Fibroblast of lung (primary cell): ENCODE measurements around the gene LAMB1. TPM values are rescaled to one million over a fixed set of nuclear protein-coding genes. Genes with fewer than 3 reads are reported as not detected.

Source experiments
- DNase-seq, 2 donors: peaks; one replicate each; pipeline versions ENCODE4 v3.0.0 to v3.0.0-alpha.2; 2010; ENCODE audit warnings: low read depth in 2 of 2
- H2AFZ ChIP-seq: 2 replicates; pipeline ENCODE4 v1.5.1; 2012; ENCODE audit warnings: low read length, control low read depth, inconsistent platforms
- H3K27ac ChIP-seq: 2 replicates; pipeline ENCODE4 v1.5.1; 2011; ENCODE audit warnings: low read length, control low read depth; ENCODE audit not compliant: insufficient read depth
- H3K27me3 ChIP-seq: 2 replicates; pipeline ENCODE4 v1.5.1; 2011; ENCODE audit warnings: mild to moderate bottlenecking, low read length; ENCODE audit not compliant: control insufficient read depth, insufficient read depth
- H3K36me3 ChIP-seq: 2 replicates; pipeline ENCODE4 v1.5.1; 2011; ENCODE audit warnings: low read length; ENCODE audit not compliant: control insufficient read depth, insufficient read depth
- H3K4me1 ChIP-seq: 2 replicates; pipeline ENCODE4 v1.5.1; 2011; ENCODE audit warnings: low read length; ENCODE audit not compliant: control insufficient read depth, insufficient read depth; ENCODE audit errors: extremely low read depth
- H3K4me2 ChIP-seq: 2 replicates; pipeline ENCODE4 v1.5.1; 2011; ENCODE audit warnings: low read length, control low read depth; ENCODE audit not compliant: insufficient read depth; ENCODE audit errors: extremely low read depth
- H3K4me3 ChIP-seq, 4 experiments: fragments of 200-600 bp in 1 of 4; sonication (generic) in 1 of 4; replicated peaks in 1 of 4; 2 replicates each; pipeline ENCODE4 v1.5.1; 2011 to 2016; ENCODE audit warnings: low read length in 4 of 4, low read depth in 3 of 4, mild to moderate bottlenecking in 3 of 4, control low read depth in 2 of 4, inconsistent platforms in 1 of 4, mixed read lengths in 1 of 4; ENCODE audit not compliant: insufficient read depth in 1 of 4; ENCODE audit errors: control extremely low read depth in 1 of 4
- H3K79me2 ChIP-seq: 2 replicates; pipeline ENCODE4 v1.5.1; 2012; ENCODE audit warnings: mild to moderate bottlenecking, low read length, inconsistent platforms; ENCODE audit not compliant: control insufficient read depth, insufficient read depth
- H3K9ac ChIP-seq: 2 replicates; pipeline ENCODE4 v1.5.1; 2011; ENCODE audit warnings: mild to moderate bottlenecking, low read length, control low read depth; ENCODE audit not compliant: insufficient read depth
- H3K9me3 ChIP-seq: 2 replicates; pipeline ENCODE4 v1.5.1; 2012; ENCODE audit warnings: low read depth, low read length; ENCODE audit not compliant: control insufficient read depth, insufficient read depth
- H4K20me1 ChIP-seq: 2 replicates; pipeline ENCODE4 v1.5.1; 2011; ENCODE audit warnings: low read length; ENCODE audit not compliant: control insufficient read depth, insufficient read depth; ENCODE audit errors: extremely low read depth
- EZH2 ChIP-seq: IDR thresholded peaks from 2 replicates; pipeline ENCODE4 v1.5.1; 2012; ENCODE audit warnings: low read length, control low read depth, mild to moderate bottlenecking; ENCODE audit errors: missing control alignments
- polyA plus RNA-seq, 2 donors: library from polyadenylated mRNA; depleted of rRNA in 1 of 2; stranded (reverse) in 1 of 2; unstranded in 1 of 2; fragments of >200 nt; gene quantifications; 2 replicates each; pipeline ENCODE4 v1.2.1, GENCODE V29; 2011 to 2012; ENCODE audit warnings: missing spikeins in 1 of 2
- total RNA-seq: library from RNA; depleted of rRNA; stranded (reverse); fragments of >200 nt; gene quantifications from 2 replicates; pipeline ENCODE4 v1.2.1, GENCODE V29; 2014
- TF ChIP-seq, protein P1 (sequence below), 2 donors: IDR thresholded peaks in 1 of 2; conservative IDR thresholded peaks in 1 of 2; 1 replicate in 1 of 2; 2 replicates in 1 of 2; pipeline ENCODE4 v1.5.1; 2011 to 2012; ENCODE audit warnings: low read length in 2 of 2, control low read depth in 1 of 2, inconsistent platforms in 1 of 2, low read depth in 1 of 2, mild to moderate bottlenecking in 1 of 2

The LAMB1 gene
- total and polyA plus RNA-seq, 2 donors (not counting 1 experiment from before 2014, with no cell fraction given): 428 to 516 TPM

DNA sequence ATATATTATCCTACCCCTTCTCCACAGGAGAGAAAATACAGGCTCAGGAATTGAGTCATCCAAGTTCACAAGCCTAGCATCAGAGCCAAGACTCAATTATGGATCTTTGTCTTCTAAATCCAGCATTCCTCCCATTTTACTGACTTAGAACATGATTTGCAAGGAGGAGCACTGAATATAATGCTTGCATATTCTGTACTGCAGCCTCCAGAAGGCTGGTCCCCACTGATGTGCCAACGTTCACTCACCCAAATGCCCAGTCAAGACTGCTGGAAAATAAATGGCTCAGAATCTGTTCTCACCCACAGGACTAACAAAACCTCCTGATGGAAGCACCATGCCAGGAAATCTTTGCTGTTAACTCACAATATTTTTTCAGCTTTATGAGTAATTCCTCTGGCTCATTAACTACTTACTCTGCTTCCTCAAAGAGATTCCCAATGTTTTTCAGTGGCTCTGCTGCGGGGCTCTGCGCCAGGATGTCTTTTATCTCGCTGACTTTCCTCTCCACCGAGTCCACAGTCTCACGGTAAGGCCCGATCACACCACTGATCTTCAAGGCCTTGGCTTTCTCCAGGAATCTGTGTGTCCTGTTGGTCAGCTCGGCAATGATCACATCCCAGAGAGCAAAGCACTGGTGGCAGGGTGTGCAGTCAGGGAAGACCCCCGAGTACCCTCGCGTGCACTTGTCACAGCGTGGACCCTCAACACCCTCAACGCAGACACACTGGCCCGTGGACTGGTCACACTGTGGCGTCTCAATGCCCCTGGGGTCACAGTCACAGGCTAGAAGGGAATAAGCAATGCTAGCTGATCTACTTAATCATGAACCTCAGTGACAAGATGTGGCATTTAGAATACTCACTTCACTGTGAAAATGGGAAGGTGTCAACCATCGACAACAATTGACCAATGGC lies 63.1 kb downstream of the LAMB1 start:
- no peak overlapping the region for H2AFZ ChIP-seq
- no peaks in the 10 kb centered on the region for H3K79me2 ChIP-seq
- H3K4me3 ChIP-seq: no peak overlapping the region
- no peak overlapping the region for H3K9ac ChIP-seq
- no peaks in the 10 kb centered on the region for H4K20me1 ChIP-seq
- H3K4me1 ChIP-seq: peaks cover 29% of the 10 kb centered on the region
- no peaks in the 10 kb centered on the region for H3K9me3 ChIP-seq
- no peaks in the 10 kb centered on the region for H3K27me3 ChIP-seq
- peaks cover 16% of the 10 kb centered on the region for H3K36me3 ChIP-seq
- H3K4me2 ChIP-seq: no peak overlapping the region
- peak; percentile 79 to 95 for DNase-seq
- H3K27ac ChIP-seq: peak overlapping the region; percentile 68
- TF ChIP-seq, protein P1, sequence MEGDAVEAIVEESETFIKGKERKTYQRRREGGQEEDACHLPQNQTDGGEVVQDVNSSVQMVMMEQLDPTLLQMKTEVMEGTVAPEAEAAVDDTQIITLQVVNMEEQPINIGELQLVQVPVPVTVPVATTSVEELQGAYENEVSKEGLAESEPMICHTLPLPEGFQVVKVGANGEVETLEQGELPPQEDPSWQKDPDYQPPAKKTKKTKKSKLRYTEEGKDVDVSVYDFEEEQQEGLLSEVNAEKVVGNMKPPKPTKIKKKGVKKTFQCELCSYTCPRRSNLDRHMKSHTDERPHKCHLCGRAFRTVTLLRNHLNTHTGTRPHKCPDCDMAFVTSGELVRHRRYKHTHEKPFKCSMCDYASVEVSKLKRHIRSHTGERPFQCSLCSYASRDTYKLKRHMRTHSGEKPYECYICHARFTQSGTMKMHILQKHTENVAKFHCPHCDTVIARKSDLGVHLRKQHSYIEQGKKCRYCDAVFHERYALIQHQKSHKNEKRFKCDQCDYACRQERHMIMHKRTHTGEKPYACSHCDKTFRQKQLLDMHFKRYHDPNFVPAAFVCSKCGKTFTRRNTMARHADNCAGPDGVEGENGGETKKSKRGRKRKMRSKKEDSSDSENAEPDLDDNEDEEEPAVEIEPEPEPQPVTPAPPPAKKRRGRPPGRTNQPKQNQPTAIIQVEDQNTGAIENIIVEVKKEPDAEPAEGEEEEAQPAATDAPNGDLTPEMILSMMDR (conservative IDR thresholded peaks at IDR 0.05 in 1 of 2, IDR thresholded peaks at IDR 0.05 in 1 of 2; ENCODE audit: low read depth in 1 of 2, low read length in 2 of 2): no peak
- TF ChIP-seq EZH2: no peak

DNA sequence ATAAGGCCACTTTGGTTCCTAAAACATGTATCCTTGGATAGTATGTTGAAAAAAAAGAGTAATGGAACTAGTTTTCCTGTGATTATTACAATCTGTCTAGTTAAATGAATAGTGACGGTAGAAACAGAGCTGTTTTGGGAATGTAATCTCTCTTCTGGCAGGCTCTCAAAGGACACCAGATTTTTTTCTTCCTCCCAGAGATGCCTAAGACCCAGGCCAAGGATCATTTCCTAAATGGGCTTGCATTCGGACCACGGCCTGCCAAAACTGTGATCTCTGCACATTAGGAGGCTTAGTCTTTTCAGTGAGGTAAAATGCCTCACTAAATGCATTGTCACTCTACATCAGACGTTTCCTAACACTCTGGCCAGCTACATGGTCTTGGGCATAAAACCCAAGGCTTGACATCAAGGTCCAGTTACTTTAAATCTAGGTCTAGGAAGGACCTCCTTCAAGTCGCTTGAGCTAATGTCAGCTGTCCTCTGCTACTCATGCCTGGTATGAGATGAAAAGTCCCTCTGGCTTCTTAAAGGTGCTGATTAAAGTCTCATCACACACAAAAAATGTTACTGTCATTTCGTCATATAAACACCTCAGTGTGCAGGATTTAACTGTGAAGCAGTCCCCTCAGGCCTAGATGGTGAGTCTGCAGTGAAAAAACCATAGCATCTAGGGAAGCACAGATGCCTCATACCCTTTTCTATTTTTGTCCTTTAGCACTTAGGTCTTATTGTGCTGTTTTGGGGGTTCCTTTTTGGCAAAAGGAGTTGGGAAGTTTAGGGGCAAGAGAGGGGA lies 64.3 kb downstream of the LAMB1 start:
- H3K9me3 ChIP-seq: no peaks in the 10 kb centered on the region
- H3K36me3 ChIP-seq: peaks cover 10% of the 10 kb centered on the region
- H3K27me3 ChIP-seq: no peaks in the 10 kb centered on the region
- TF ChIP-seq EZH2: no peak
- TF ChIP-seq, protein P1 (conservative IDR thresholded peaks at IDR 0.05 in 1 of 2, IDR thresholded peaks at IDR 0.05 in 1 of 2; ENCODE audit: low read depth in 1 of 2, low read length in 2 of 2): no peak
- H3K27ac ChIP-seq: peak overlapping the region; percentile 68
- H4K20me1 ChIP-seq: no peaks in the 10 kb centered on the region
- peak overlapping the region; percentile 33 for H3K4me2 ChIP-seq
- H3K9ac ChIP-seq: no peak overlapping the region
- no peak overlapping the region for H3K4me3 ChIP-seq
- no peaks in the 10 kb centered on the region for H3K79me2 ChIP-seq
- peaks cover 29% of the 10 kb centered on the region for H3K4me1 ChIP-seq
- H2AFZ ChIP-seq: no peak overlapping the region
- peak; percentile 57 to 58 for DNase-seq

DNA sequence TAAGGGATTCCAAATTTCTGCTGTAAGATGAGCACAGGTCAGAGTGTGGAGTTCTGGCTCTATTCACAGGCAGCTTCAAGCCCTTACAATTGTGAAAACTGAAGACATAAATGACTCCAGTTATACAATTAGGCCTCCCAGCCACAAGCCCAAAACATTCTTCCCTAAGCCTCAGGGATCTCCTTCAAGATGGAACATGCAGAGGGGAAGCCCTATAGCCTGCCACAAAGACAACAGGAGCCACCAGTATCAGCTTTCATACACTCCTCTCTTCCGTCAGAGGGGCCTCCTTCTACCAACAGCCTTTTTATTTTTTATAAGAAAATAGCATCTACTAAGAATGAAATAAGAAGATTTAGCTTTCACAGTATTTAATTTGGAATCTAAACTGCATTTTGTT lies 65.4 kb downstream of the LAMB1 start:
- no peak for DNase-seq
- no peaks in the 10 kb centered on the region for H3K79me2 ChIP-seq
- H3K9me3 ChIP-seq: no peaks in the 10 kb centered on the region
- H3K9ac ChIP-seq: no peak overlapping the region
- H2AFZ ChIP-seq: no peak overlapping the region
- H3K4me1 ChIP-seq: peaks cover 29% of the 10 kb centered on the region
- H3K27me3 ChIP-seq: no peaks in the 10 kb centered on the region
- H4K20me1 ChIP-seq: no peaks in the 10 kb centered on the region
- TF ChIP-seq, protein P1 (conservative IDR thresholded peaks at IDR 0.05 in 1 of 2, IDR thresholded peaks at IDR 0.05 in 1 of 2; ENCODE audit: low read depth in 1 of 2, low read length in 2 of 2): no peak
- TF ChIP-seq EZH2: no peak
- H3K4me3 ChIP-seq: no peak overlapping the region
- H3K36me3 ChIP-seq: peaks cover 10% of the 10 kb centered on the region
- no peak overlapping the region for H3K4me2 ChIP-seq
- H3K27ac ChIP-seq: no peak overlapping the region
